GM10266 (cell line): ENCODE measurements around the gene CCNF.

Experiments used
- DNase-seq: peaks from one replicate; pipeline ENCODE4 v3.0.0; 2012; ENCODE audit errors: extremely low spot score
- TF ChIP-seq, protein P1 (sequence below): IDR thresholded peaks from 2 replicates; pipeline ENCODE4 v1.5.1; 2012; ENCODE audit warnings: mild to moderate bottlenecking, low read depth; ENCODE audit not compliant: control insufficient read depth, insufficient read depth; ENCODE audit errors: missing control alignments

The CCNF gene

DNA sequence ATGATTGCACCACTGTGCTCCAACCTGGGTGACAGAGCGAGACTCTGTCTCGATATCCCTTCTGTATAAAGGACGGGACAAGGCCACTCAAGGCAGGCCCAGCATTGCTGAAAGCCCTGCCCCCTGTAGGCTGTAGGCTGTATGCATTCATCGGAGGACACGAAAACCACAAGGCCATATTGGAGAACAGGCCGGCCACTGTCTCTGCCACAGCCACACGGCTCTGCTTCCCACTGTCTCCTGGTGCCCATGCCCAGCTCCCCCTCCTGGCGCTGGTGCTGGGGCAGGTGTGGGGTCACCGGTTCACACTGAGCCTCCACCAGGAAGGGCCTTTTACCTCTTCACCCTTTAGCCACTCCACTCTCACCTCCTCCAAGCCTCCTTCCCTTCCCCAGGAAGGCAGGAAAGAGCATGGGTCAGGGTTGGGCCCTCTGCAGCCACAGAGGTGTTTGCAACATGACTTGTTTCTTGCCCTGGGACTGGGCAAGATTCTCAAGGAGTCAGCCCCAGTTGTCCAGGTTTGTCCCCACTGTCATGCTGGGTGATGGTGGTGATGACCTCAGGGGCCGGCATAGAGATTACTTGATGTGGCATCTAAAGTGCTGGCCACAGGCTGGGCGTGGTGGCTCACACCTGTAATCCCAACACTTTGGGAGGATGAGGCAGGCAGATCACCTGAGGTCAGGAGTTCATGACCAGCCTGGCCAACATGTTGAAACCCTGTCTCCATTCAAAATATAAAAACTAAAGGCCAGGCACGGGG is 36.6 kb downstream of the CCNF start:
- no peak for DNase-seq
- TF ChIP-seq, protein P1, sequence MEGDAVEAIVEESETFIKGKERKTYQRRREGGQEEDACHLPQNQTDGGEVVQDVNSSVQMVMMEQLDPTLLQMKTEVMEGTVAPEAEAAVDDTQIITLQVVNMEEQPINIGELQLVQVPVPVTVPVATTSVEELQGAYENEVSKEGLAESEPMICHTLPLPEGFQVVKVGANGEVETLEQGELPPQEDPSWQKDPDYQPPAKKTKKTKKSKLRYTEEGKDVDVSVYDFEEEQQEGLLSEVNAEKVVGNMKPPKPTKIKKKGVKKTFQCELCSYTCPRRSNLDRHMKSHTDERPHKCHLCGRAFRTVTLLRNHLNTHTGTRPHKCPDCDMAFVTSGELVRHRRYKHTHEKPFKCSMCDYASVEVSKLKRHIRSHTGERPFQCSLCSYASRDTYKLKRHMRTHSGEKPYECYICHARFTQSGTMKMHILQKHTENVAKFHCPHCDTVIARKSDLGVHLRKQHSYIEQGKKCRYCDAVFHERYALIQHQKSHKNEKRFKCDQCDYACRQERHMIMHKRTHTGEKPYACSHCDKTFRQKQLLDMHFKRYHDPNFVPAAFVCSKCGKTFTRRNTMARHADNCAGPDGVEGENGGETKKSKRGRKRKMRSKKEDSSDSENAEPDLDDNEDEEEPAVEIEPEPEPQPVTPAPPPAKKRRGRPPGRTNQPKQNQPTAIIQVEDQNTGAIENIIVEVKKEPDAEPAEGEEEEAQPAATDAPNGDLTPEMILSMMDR: peak; percentile 38

DNA sequence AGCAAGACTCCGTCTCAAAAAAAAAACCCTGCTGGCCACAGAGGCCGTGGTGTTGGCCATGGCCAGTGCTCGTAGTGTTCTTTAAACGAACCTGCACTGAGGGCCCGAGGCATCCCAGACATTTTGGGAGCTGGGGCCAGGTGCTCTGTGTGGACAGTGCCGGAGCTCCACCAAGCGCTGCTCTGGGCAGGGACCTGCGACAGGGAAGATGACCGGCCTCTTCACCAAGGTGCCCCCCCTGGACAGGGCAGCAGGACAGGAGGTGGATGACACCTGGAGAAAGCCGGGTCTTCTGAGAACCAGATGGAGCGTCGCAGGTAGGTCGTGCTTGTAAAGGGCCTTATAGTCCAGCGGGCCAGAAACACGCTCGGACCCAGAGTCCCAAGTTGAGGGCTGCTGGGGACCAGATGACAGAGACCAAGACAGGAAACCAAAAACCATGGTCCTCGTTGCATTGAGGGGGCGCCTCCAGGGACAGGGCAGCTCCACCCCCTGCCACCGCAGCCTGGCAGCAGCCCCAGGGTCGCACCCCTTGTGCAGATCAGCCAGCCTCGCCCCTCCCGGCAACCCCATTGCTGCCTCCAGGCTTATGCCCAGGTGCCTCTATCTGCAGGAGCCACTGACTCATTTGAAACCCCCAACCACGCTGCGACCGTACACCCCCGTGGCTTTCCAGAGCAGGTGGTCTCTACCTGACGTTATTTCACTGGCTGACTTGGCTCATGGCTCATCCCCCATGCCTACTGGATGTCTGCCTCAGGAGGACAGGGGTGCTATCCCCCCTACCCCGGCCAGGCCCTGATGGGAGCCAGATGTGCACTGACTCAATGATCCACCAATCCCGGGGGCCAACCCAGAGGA is 37.6 kb downstream of the CCNF start:
- TF ChIP-seq, protein P1: no peak
- DNase-seq: no peak

DNA sequence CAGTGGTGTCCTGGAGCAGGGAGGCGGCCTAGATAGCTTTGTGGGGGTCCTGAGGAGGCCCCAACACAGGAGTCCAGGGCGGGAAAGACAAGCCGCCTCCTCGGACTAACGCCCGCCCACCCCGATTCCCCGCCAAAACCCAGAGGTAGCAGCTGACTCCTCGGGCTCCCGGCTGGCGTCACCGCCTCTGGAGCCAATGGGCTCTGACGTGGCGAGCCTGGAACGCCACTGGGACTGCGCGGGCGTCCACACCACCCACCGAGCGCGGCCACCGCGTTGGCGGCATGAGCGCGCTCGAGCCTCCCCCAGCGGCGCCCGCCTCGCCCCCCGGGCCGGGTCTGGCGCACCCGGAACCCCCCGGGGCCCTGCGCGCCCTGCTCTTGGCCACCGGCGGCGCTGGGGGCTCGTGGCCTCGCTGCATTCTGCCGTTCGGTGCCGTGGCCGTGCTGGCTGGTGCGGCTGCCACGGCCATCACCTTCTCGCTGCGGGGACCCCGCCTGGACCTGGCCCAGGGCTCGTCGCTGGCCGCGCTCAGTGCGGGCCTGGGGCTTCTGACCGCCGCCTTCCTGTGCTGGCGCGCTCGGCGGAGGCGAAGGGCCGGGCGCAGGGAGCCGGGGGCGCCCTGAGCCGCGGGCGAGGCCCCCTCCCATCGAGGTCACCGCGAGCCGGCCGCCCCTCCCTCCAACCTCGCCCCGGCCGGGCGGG is 38.4 kb downstream of the CCNF start:
- TF ChIP-seq, protein P1: peak; percentile 27

DNA sequence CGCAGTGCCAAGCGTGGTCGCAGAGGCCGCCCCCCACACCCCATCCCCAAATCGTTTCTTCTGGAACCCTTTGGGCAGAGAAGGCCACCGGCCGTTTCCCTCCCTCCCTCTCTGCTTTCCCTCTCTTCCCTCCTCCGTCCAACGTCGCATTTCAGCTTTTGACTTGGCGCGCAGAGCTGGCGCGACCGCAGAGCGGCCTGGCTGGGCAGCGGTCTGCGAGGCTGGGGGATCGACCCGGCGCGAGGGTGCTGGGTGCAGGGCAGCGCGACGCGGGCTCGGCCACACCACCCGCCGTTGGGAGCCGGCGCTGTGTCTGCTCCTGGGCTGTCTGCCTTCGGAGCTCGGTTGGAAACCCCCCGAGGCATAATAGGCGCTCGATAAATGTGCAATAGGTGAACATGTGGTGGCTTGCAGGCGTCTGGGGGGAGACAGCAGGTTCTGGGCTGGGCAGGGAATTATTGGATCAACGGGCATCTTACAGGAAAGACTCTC is 39.0 kb downstream of the CCNF start:
- peak; percentile 73 for DNase-seq
- TF ChIP-seq, protein P1: no peak

More for the DNA sequence above, 38.4 kb downstream of the CCNF start:
- DNase-seq: peak; percentile 84

DNA sequence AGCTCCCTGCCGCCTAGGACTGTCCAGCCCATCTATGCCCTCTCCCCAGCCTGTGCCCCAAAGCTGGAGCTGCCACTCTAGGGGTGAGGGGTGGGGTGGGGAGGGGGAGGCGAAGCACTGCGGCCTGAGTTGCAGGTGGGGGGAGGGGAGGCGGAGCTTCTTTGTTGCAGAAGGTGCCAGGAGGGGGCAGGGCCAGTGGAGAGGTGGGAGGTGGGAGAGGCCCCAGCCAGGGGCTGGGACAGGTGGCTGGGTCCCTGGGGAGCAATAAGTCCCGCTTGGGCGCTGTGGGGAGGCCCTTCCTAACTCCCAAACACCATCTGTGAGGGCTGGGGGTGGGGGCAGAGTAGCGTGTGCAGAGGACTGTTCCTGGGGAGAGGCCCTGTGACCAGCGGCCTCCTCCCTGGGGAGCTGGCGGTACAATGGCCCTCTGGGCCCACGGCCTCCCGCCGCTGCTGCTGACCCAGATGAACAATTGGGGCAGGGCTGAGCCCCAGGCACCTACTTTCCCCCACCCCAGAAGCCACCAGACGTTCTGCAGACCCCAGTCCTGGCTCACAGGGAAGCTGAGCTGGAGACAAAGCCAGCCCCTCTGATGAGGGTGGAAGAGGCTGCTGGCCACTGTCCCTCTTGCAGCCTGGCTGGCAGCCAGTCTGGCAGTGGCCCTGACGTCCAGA is 39.6 kb downstream of the CCNF start:
- TF ChIP-seq, protein P1: no peak
- DNase-seq: peak; percentile 88

DNA sequence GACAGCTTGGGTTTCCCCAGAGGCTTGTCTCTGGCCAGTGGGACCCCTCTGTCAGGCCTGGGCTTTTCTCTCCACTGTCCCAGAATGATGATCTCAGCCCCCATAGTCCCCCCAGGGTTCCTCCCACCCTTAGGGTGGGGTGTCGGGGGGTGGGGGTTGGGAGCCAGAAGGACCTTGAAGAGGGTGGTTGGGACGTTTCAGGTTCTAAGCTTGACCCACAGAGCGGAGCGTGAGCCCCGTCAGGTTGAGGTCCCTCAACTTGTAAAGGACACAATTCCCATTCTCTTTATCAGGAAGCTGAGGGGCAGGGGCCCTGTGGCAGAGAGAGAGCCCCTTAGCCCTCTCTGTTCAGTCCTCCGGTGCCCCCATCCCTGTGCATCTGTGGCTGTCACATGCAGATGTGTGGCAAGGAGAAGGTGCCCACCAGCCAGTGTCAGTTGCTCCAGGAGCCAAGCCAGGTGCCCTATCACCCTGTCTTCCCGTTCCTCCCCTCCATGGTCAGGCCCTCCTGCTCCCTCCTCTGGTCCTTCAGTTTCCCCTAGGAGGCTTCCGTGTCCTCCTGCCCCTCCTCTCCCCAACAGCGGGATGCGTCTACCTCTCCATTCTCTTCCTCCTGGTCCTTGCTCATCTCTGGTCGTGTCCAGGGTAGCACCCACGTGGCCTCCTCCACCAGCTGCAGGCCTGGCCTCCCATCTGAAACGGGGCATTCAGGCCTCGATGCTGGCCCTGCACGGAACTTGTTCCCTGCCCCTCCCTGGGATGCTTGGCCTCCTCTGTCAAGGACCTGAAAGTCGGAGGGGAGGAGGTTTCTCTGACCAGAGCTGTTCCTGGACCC is 40.4 kb downstream of the CCNF start:
- peak; percentile 43 for DNase-seq
- TF ChIP-seq, protein P1: no peak
